Panc1 (cell line): ENCODE measurements around the gene IVNS1ABP. TPM values are rescaled to one million over a fixed set of nuclear protein-coding genes. Genes with fewer than 3 reads are reported as not detected.
"Not testable (repeated sequence)": the region's sequence is repeated elsewhere in the genome, so short reads cannot be mapped to it uniquely, and the experiment has no call there.

ENCODE experiments used
- ATAC-seq: fragments of 200-7000 bp; cut with Tn5 transposase; 2 replicates; pipeline ENCODE4 v1.9.1; 2020; ENCODE audit warnings: mild to moderate bottlenecking, moderate library complexity
- BruUV-seq: library from RNA; stranded (reverse); fragments of 400-500 nt; replicated peaks from 2 replicates; lab custom pipeline; 2021; lab: Mats Ljungman, UMichigan
- CTCF ChIA-PET: fragments of 300-600 bp; sonication (Branson Sonifier 250); formaldehyde crosslinking; loops from one replicate; lab custom pipeline; 2022; ENCODE audit warnings: antibody characterized with exemption; lab: Charles Lee
- POLR2A ChIA-PET: fragments of 300-600 bp; sonication (Branson Sonifier 250); formaldehyde crosslinking; loops from one replicate; lab custom pipeline; 2022; ENCODE audit warnings: antibody characterized with exemption; lab: Charles Lee
- DNase-seq: peaks from one replicate; pipeline ENCODE4 v3.0.0-alpha.2; 2010; ENCODE audit warnings: low read depth, low spot score
- H3K27ac ChIP-seq: 2 replicates; pipeline ENCODE4 v1.5.1; 2011; ENCODE audit warnings: mild to moderate bottlenecking, low read length, inconsistent platforms
- H3K27me3 ChIP-seq: fragments of 200-500 bp; sonication (Bioruptor generic); 2 replicates; pipeline ENCODE4 v1.6.0; 2014; ENCODE audit warnings: low read length, inconsistent platforms; ENCODE audit not compliant: control insufficient read depth, insufficient read depth
- H3K36me3 ChIP-seq: fragments of 200-500 bp; sonication (Bioruptor generic); 2 replicates; pipeline ENCODE4 v1.5.1; 2014; ENCODE audit warnings: inconsistent platforms, mild to moderate bottlenecking, low read length, moderate library complexity; ENCODE audit not compliant: control insufficient read depth, insufficient read depth
- H3K4me1 ChIP-seq: 2 replicates; pipeline ENCODE4 v1.5.1; 2011; ENCODE audit warnings: inconsistent platforms, mild to moderate bottlenecking, low read length, moderate library complexity; ENCODE audit not compliant: control insufficient read depth, insufficient read depth
- H3K4me3 ChIP-seq, 2 experiments: 2 replicates each; pipeline ENCODE4 v1.5.1; 2011 to 2012; ENCODE audit warnings: low read depth in 2 of 2, low read length in 2 of 2, mild to moderate bottlenecking in 2 of 2, inconsistent platforms in 1 of 2, moderate library complexity in 1 of 2
- H3K9me3 ChIP-seq: fragments of 200-500 bp; sonication (Bioruptor generic); 2 replicates; pipeline ENCODE4 v1.5.1; 2014; ENCODE audit warnings: low read depth, mild to moderate bottlenecking, inconsistent platforms, low read length, moderate library complexity; ENCODE audit not compliant: control insufficient read depth, insufficient read depth
- POLR2AphosphoS5 ChIP-seq: IDR thresholded peaks from 2 replicates; pipeline ENCODE4 v1.6.1; 2012; ENCODE audit warnings: mild to moderate bottlenecking, low read depth, low read length, moderate library complexity
- SIN3A ChIP-seq: IDR thresholded peaks from 2 replicates; pipeline ENCODE4 v1.6.1; 2012; ENCODE audit warnings: low read depth, mild to moderate bottlenecking, low read length, moderate library complexity, borderline replicate concordance; ENCODE audit not compliant: insufficient read depth
- TCF7L2 ChIP-seq: IDR thresholded peaks from 2 replicates; pipeline ENCODE4 v1.6.1; 2011; ENCODE audit warnings: mild to moderate bottlenecking, low read depth, low read length, inconsistent platforms
- in situ Hi-C: cut with HindIII; loops from 2 replicates; pipeline ENCODE4 v1.10.0; 2016; ENCODE audit warnings: low sequenced_read_pairs, low pct_unique_long_range_greater_than_20kb
- intact Hi-C: fragments of 100-400 bp; cut with micrococcal nuclease; formaldehyde crosslinking; loops from one replicate; pipeline ENCODE4 v1.10.0; 2022; ENCODE audit not compliant: unreplicated experiment
- total RNA-seq: library from RNA; stranded (reverse); gene quantifications from one replicate; pipeline ENCODE4 v1.2.1, GENCODE V29; 2021; ENCODE audit not compliant: unreplicated experiment
- TF ChIP-seq, protein P1 (sequence below): fragments of 450-650 bp; IDR thresholded peaks from 2 replicates; pipeline ENCODE4 v1.5.1; 2017; ENCODE audit warnings: mild to moderate bottlenecking
- TF ChIP-seq, protein P2 (sequence below), 2 experiments: IDR thresholded peaks; 2 replicates each; pipeline ENCODE4 v1.6.1; 2011 to 2012; ENCODE audit warnings: low read depth in 2 of 2, control low read depth in 1 of 2, low read length in 1 of 2, mild to moderate bottlenecking in 1 of 2, moderate library complexity in 1 of 2; ENCODE audit not compliant: insufficient read depth in 1 of 2

Gene IVNS1ABP
- total RNA-seq, 1 experiment from 2014 or later: 70.2 TPM

DNA sequence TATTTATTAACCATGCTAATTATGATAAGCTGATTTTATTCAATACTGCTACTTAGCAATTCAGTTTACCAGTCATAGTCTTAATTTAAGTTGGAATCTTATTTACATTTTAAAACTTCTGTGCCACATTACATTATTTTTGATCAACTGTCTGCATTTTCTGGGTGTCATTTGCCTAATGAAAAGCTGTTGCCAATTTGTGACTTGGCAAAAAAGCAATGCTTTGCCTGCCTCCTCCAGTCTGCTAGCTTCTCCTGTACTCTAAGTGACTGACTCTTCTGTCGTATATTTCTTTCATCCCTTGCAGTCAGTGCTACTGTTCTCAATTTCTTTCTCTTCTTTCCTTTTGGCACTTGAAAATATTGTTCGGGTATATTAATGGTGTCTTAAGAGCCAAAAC lies 5.6 kb upstream of the IVNS1ABP start:
- H3K4me1 ChIP-seq: peaks cover 8% of the 10 kb centered on the region; the same call in 1 of the 2 replicates
- no peaks in the 10 kb centered on the region for H3K9me3 ChIP-seq
- DNase-seq (no peak), ATAC-seq (no peak)
- intact Hi-C loops (no loop called here), in situ Hi-C loops (no loop called here)
- no TSS peak for BruUV-seq
- H3K36me3 ChIP-seq: no peaks in the 10 kb centered on the region
- H3K27ac ChIP-seq: no peak overlapping the region
- POLR2A ChIA-PET: no interaction called here
- TF ChIP-seq, protein P1, sequence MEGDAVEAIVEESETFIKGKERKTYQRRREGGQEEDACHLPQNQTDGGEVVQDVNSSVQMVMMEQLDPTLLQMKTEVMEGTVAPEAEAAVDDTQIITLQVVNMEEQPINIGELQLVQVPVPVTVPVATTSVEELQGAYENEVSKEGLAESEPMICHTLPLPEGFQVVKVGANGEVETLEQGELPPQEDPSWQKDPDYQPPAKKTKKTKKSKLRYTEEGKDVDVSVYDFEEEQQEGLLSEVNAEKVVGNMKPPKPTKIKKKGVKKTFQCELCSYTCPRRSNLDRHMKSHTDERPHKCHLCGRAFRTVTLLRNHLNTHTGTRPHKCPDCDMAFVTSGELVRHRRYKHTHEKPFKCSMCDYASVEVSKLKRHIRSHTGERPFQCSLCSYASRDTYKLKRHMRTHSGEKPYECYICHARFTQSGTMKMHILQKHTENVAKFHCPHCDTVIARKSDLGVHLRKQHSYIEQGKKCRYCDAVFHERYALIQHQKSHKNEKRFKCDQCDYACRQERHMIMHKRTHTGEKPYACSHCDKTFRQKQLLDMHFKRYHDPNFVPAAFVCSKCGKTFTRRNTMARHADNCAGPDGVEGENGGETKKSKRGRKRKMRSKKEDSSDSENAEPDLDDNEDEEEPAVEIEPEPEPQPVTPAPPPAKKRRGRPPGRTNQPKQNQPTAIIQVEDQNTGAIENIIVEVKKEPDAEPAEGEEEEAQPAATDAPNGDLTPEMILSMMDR: no peak
- no peak for TF ChIP-seq SIN3A
- no peak overlapping the region for H3K4me3 ChIP-seq
- CTCF ChIA-PET: no interaction called here
- no peaks in the 10 kb centered on the region for H3K27me3 ChIP-seq

DNA sequence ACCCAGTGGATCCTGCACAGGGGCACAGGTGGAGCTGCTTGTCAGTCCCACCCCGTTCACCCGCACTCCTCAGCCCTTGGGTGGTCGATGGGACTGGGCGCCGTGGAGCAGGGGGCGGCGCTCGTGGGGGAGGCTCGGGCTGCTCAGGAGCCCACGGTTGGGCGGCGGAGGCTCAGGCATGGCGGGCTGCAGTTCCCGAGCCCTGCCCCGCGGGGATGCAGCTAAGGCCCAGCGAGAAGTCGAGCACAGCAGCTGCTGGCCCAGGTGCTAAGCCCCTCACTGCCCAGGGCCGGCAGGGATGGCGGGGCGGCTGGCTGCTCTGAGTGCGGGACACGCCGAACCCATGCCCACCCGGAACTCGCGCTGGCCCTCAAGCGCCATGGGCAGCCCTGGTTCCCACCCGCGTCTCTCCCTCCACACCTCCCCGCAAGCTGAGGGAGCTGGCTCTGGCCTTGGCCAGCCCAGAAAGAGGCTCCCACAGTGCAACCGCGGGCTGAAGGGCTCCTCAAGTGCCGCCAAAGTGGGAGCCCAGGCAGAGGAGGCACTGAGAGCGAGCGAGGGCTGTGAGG lies 4.7 kb upstream of the IVNS1ABP start:
- DNase-seq, H3K27me3 ChIP-seq, ATAC-seq, H3K36me3 ChIP-seq, CTCF ChIA-PET, BruUV-seq, intact Hi-C loops, H3K9me3 ChIP-seq, H3K4me1 ChIP-seq, POLR2A ChIA-PET, H3K27ac ChIP-seq, in situ Hi-C loops, H3K4me3 ChIP-seq: not testable (repeated sequence)

DNA sequence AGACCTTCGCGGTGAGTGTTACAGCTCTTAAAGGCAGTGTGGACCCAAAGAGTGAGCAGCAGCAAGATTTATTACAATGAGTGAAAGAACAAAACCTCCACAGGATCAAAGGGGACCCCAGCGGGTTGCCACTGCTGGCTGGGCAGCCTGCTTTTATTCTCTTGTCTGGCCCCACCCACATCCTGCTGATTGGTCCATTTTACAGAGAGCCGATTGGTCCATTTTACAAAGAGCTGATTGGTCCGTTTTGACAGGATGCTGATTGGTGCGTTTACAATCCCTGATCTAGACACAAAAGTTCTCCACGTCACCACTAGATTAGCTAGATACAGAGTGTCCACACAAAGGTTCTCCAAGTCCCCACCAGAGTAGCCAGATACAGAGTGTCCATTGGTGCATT lies 4.1 kb upstream of the IVNS1ABP start:
- intact Hi-C loops, H3K4me1 ChIP-seq, H3K27me3 ChIP-seq, POLR2A ChIA-PET, DNase-seq, in situ Hi-C loops, H3K36me3 ChIP-seq, H3K9me3 ChIP-seq, H3K4me3 ChIP-seq, BruUV-seq, H3K27ac ChIP-seq, CTCF ChIA-PET, ATAC-seq: not testable (repeated sequence)

DNA sequence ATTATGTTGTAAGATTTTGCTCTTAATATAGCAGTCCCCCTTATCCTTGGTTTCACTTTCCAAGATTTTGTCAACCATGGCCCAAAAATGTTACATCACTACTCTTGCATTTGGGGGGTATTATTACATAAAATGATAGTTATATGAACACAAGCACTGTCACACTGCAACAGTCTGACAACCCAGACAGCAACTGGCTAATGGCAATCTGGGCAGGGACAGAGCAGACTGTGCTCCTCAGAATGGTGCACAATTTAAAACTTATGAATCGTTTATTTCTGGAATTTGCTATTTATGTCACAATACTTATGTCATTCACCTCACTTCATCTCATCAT lies 2.1 kb upstream of the IVNS1ABP start:
- Histone ChIP-seq H3K27me3 (no peaks in the 10 kb centered on the region), H3K4me1 (peaks cover 11% of the 10 kb centered on the region; the same call in 1 of the 2 replicates), H3K36me3 (no peaks in the 10 kb centered on the region; the same call in 1 of the 2 replicates), H3K9me3 (no peaks in the 10 kb centered on the region), H3K4me3 (no peak overlapping the region), H3K27ac (peak overlapping the region; percentile 63; the same call in 1 of the 2 replicates)
- DNase-seq: no peak
- CTCF ChIA-PET: no interaction called here
- no peak for ATAC-seq
- intact Hi-C loops: loop anchor here (5.0 to 10.0 kb wide), 3 partner anchors 156 to 363 kb away; no protein-coding TSS in a partner anchor
- BruUV-seq: no TSS peak
- POLR2A ChIA-PET: no interaction called here
- TF ChIP-seq, protein P2, sequence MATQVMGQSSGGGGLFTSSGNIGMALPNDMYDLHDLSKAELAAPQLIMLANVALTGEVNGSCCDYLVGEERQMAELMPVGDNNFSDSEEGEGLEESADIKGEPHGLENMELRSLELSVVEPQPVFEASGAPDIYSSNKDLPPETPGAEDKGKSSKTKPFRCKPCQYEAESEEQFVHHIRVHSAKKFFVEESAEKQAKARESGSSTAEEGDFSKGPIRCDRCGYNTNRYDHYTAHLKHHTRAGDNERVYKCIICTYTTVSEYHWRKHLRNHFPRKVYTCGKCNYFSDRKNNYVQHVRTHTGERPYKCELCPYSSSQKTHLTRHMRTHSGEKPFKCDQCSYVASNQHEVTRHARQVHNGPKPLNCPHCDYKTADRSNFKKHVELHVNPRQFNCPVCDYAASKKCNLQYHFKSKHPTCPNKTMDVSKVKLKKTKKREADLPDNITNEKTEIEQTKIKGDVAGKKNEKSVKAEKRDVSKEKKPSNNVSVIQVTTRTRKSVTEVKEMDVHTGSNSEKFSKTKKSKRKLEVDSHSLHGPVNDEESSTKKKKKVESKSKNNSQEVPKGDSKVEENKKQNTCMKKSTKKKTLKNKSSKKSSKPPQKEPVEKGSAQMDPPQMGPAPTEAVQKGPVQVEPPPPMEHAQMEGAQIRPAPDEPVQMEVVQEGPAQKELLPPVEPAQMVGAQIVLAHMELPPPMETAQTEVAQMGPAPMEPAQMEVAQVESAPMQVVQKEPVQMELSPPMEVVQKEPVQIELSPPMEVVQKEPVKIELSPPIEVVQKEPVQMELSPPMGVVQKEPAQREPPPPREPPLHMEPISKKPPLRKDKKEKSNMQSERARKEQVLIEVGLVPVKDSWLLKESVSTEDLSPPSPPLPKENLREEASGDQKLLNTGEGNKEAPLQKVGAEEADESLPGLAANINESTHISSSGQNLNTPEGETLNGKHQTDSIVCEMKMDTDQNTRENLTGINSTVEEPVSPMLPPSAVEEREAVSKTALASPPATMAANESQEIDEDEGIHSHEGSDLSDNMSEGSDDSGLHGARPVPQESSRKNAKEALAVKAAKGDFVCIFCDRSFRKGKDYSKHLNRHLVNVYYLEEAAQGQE (IDR thresholded peaks at IDR 0.05; ENCODE audit: insufficient read depth in 1 of 2, low read depth in 2 of 2, low read length in 1 of 2): no peak
- no peak for TF ChIP-seq TCF7L2
- TF ChIP-seq SIN3A: no peak
- TF ChIP-seq, protein P1: no peak
- TF ChIP-seq POLR2AphosphoS5: no peak
- in situ Hi-C loops: no loop called here
